ENCODE data around the gene SMAD2. TPM values are rescaled to one million over a fixed set of nuclear protein-coding genes. Genes with fewer than 3 reads are reported as not detected.

The SMAD2 gene
- total RNA-seq, 1 donor = 44.9 TPM

GRCh38 chr18:47975701-47976100 lies 45.2 kb upstream of the SMAD2 start:
- Histone ChIP-seq H3K36me3 (ENCODE audit: insufficient read depth, low read length) (no peaks in the 10 kb centered on the region), H3K4me2 (ENCODE audit: insufficient read depth, low read length) (no peak overlapping the region), H2AFZ (ENCODE audit: low read length) (no peak overlapping the region), H3K4me1 (ENCODE audit: insufficient read depth, low read length) (no peaks in the 10 kb centered on the region), H3K27ac (ENCODE audit: low read depth, low read length) (no peak overlapping the region), H3K4me3 (ENCODE audit: insufficient read depth, low read length) (no peak overlapping the region), H3K79me2 (ENCODE audit: insufficient read depth, low read length) (no peaks in the 10 kb centered on the region), H3K9me3 (ENCODE audit: low read depth, low read length) (no peaks in the 10 kb centered on the region), H3K27me3 (ENCODE audit: insufficient read depth, low read length) (peaks cover 22% of the 10 kb centered on the region), H4K20me1 (ENCODE audit: insufficient read depth, low read length) (no peaks in the 10 kb centered on the region)
- no peak for DNase-seq (ENCODE audit: insufficient read length, low spot score, missing footprints)
- TF ChIP-seq CTCF (IDR thresholded peaks at IDR 0.05; ENCODE audit: extremely low read depth, low read depth, low read length) = no peak

GRCh38 chr18:47975105-47975504 lies 44.6 kb upstream of the SMAD2 start:
- no peaks in the 10 kb centered on the region for H4K20me1 ChIP-seq (ENCODE audit: insufficient read depth, low read length)
- no peak for TF ChIP-seq CTCF (IDR thresholded peaks at IDR 0.05; ENCODE audit: extremely low read depth, low read depth, low read length)
- H3K36me3 ChIP-seq (ENCODE audit: insufficient read depth, low read length) = no peaks in the 10 kb centered on the region

GRCh38 chr18:47970664-47971531 lies 40.4 kb upstream of the SMAD2 start:
- Histone ChIP-seq H3K27me3 (ENCODE audit: insufficient read depth, low read length) (peaks cover 20% of the 10 kb centered on the region), H3K4me1 (ENCODE audit: insufficient read depth, low read length) (peaks cover 9% of the 10 kb centered on the region), H4K20me1 (ENCODE audit: insufficient read depth, low read length) (no peaks in the 10 kb centered on the region), H3K36me3 (ENCODE audit: insufficient read depth, low read length) (no peaks in the 10 kb centered on the region), H3K27ac (ENCODE audit: low read depth, low read length) (no peak overlapping the region), H3K4me3 (ENCODE audit: insufficient read depth, low read length) (no peak overlapping the region), H3K9me3 (ENCODE audit: low read depth, low read length) (no peaks in the 10 kb centered on the region), H3K4me2 (ENCODE audit: insufficient read depth, low read length) (no peak overlapping the region), H2AFZ (ENCODE audit: low read length) (no peak overlapping the region), H3K79me2 (ENCODE audit: insufficient read depth, low read length) (no peaks in the 10 kb centered on the region)
- no peak for TF ChIP-seq CTCF (IDR thresholded peaks at IDR 0.05; ENCODE audit: extremely low read depth, low read depth, low read length)
- no peak for DNase-seq (ENCODE audit: insufficient read length, low spot score, missing footprints)

More at GRCh38 chr18:47975105-47975504, 44.6 kb upstream of the SMAD2 start:
- no peaks in the 10 kb centered on the region for H3K79me2 ChIP-seq (ENCODE audit: insufficient read depth, low read length)
- DNase-seq (ENCODE audit: insufficient read length, low spot score, missing footprints) = no peak
- no peak overlapping the region for H3K4me2 ChIP-seq (ENCODE audit: insufficient read depth, low read length)
- no peak overlapping the region for H2AFZ ChIP-seq (ENCODE audit: low read length)
- H3K27ac ChIP-seq (ENCODE audit: low read depth, low read length) = no peak overlapping the region
- H3K4me3 ChIP-seq (ENCODE audit: insufficient read depth, low read length) = no peak overlapping the region
- no peaks in the 10 kb centered on the region for H3K9me3 ChIP-seq (ENCODE audit: low read depth, low read length)
- no peaks in the 10 kb centered on the region for H3K4me1 ChIP-seq (ENCODE audit: insufficient read depth, low read length)
- peaks cover 22% of the 10 kb centered on the region for H3K27me3 ChIP-seq (ENCODE audit: insufficient read depth, low read length)

- Histone ChIP-seq H3K4me2 (ENCODE audit: insufficient read depth, low read length) (no peak overlapping the region), H2AFZ (ENCODE audit: low read length) (no peak overlapping the region), H3K27ac (ENCODE audit: low read depth, low read length) (no peak overlapping the region)
Measured at GRCh38 chr18:47969816-47970215, 39.4 kb upstream of the SMAD2 start.

More at GRCh38 chr18:47969816-47970215, 39.4 kb upstream of the SMAD2 start:
- no peak overlapping the region for H3K4me3 ChIP-seq (ENCODE audit: insufficient read depth, low read length)
- H3K9me3 ChIP-seq (ENCODE audit: low read depth, low read length) = no peaks in the 10 kb centered on the region
- peaks cover 15% of the 10 kb centered on the region for H3K27me3 ChIP-seq (ENCODE audit: insufficient read depth, low read length)
- no peaks in the 10 kb centered on the region for H3K36me3 ChIP-seq (ENCODE audit: insufficient read depth, low read length)
- H3K4me1 ChIP-seq (ENCODE audit: insufficient read depth, low read length) = peaks cover 9% of the 10 kb centered on the region
- no peak for TF ChIP-seq CTCF (IDR thresholded peaks at IDR 0.05; ENCODE audit: extremely low read depth, low read depth, low read length)
- DNase-seq (ENCODE audit: insufficient read length, low spot score, missing footprints) = no peak
- no peaks in the 10 kb centered on the region for H3K79me2 ChIP-seq (ENCODE audit: insufficient read depth, low read length)
- no peaks in the 10 kb centered on the region for H4K20me1 ChIP-seq (ENCODE audit: insufficient read depth, low read length)
